ENCODE measurements around the gene CPNE4. TPM values are rescaled to one million over a fixed set of nuclear protein-coding genes. Genes with fewer than 3 reads are reported as not detected.

CPNE4 gene
- total RNA-seq, 4 donors from 2014 or later = 0.53 to 2.1 TPM; not detected in 2

- H3K4me1 ChIP-seq = no peaks in the 10 kb centered on the region
- H3K9me3 ChIP-seq = no peaks in the 10 kb centered on the region
- peaks cover 0 to 27% (median 0%) of the 10 kb centered on the region in 3 donors for H3K36me3 ChIP-seq
- TF ChIP-seq, protein P1, sequence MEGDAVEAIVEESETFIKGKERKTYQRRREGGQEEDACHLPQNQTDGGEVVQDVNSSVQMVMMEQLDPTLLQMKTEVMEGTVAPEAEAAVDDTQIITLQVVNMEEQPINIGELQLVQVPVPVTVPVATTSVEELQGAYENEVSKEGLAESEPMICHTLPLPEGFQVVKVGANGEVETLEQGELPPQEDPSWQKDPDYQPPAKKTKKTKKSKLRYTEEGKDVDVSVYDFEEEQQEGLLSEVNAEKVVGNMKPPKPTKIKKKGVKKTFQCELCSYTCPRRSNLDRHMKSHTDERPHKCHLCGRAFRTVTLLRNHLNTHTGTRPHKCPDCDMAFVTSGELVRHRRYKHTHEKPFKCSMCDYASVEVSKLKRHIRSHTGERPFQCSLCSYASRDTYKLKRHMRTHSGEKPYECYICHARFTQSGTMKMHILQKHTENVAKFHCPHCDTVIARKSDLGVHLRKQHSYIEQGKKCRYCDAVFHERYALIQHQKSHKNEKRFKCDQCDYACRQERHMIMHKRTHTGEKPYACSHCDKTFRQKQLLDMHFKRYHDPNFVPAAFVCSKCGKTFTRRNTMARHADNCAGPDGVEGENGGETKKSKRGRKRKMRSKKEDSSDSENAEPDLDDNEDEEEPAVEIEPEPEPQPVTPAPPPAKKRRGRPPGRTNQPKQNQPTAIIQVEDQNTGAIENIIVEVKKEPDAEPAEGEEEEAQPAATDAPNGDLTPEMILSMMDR (IDR thresholded peaks at IDR 0.05) = no peak
- TF ChIP-seq POLR2A (IDR thresholded peaks at IDR 0.05) = no peak
- H3K27ac ChIP-seq = no peak overlapping the region
- no peak overlapping the region for H3K4me3 ChIP-seq
- no peak for DNase-seq
- no peaks in the 10 kb centered on the region for H3K27me3 ChIP-seq
These were observed 549.7 kb downstream of the CPNE4 start for GRCh38 chr3:131485119-131485518.

- no peak for DNase-seq
- no peak overlapping the region for H3K4me3 ChIP-seq
- H3K27ac ChIP-seq = no peak overlapping the region
- TF ChIP-seq, protein P1 (IDR thresholded peaks at IDR 0.05) = no peak
- TF ChIP-seq POLR2A (IDR thresholded peaks at IDR 0.05) = no peak
- H3K9me3 ChIP-seq = no peaks in the 10 kb centered on the region
- H3K4me1 ChIP-seq = no peaks in the 10 kb centered on the region
- H3K36me3 ChIP-seq = peaks cover 0 to 26% (median 0%) of the 10 kb centered on the region in 3 donors
- no peaks in the 10 kb centered on the region for H3K27me3 ChIP-seq
These were observed 550.2 kb downstream of the CPNE4 start for GRCh38 chr3:131484496-131485111.

Small RNA genes within 50 kb of the gene (small RNA-seq; reads per million reads assigned to genes)
- gene AC107027.2 = 0 reads per million in 2 donors
- 0 reads per million in 2 donors for gene MIR5704
